ENCODE results near the gene CORO2A.

- no peak for TF ChIP-seq ZBTB11 (tag by site-specific recombination; conservative IDR thresholded peaks at IDR 0.05; ENCODE audit: low read depth)
- TF ChIP-seq CTCF (tag by site-specific recombination; IDR thresholded peaks at IDR 0.05): no peak
- no peak for TF ChIP-seq ZNF324 (tag by site-specific recombination; IDR thresholded peaks at IDR 0.05)
- no peak for TF ChIP-seq WT1 (tag by site-specific recombination; IDR thresholded peaks at IDR 0.05)
- no peak for TF ChIP-seq ZNF426 (tag by site-specific recombination; IDR thresholded peaks at IDR 0.05)
- no peak for TF ChIP-seq ZNF792 (tag by site-specific recombination; IDR thresholded peaks at IDR 0.05)
- TF ChIP-seq ZBTB7A (tag by site-specific recombination; IDR thresholded peaks at IDR 0.05; ENCODE audit: low read depth): no peak
- no peak for TF ChIP-seq ZNF747 (tag by site-specific recombination; IDR thresholded peaks at IDR 0.05)
- no peak for TF ChIP-seq ZNF274 (IDR thresholded peaks at IDR 0.05; ENCODE audit: low read length)
- no peak for TF ChIP-seq ZNF274 (tag by site-specific recombination; IDR thresholded peaks at IDR 0.05; ENCODE audit: borderline replicate concordance)
- TF ChIP-seq TRIM28 (IDR thresholded peaks at IDR 0.05; ENCODE audit: borderline replicate concordance, low read length): no peak
- no peak for TF ChIP-seq ZEB2 (tag by site-specific recombination; IDR thresholded peaks at IDR 0.05)
- TF ChIP-seq ZNF76 (tag by site-specific recombination; IDR thresholded peaks at IDR 0.05; ENCODE audit: borderline replicate concordance, low read depth): no peak
- TF ChIP-seq ZNF623 (tag by site-specific recombination; IDR thresholded peaks at IDR 0.05): no peak
- TF ChIP-seq ZNF626 (tag by site-specific recombination; IDR thresholded peaks at IDR 0.05): no peak
Observed at GRCh38 chr9:98214811-98215210, 22.4 kb upstream of the CORO2A start.
